ENCODE measurements around the gene HPGD. TPM values are rescaled to one million over a fixed set of nuclear protein-coding genes. Genes with fewer than 3 reads are reported as not detected.

Gene HPGD
- total and polyA plus RNA-seq, 12 donors = 0.36 to 2.5 (median 1.2) TPM

GRCh38 chr4:174559894-174560293, 37.6 kb upstream of the HPGD start:
- DNase-seq = no peak
- no peak for TF ChIP-seq CTCF (IDR thresholded peaks at IDR 0.05)
- Histone ChIP-seq H3K27ac (no peak overlapping the region), H3K27me3 (peaks cover 0 to 4% (median 0%) of the 10 kb centered on the region in 7 donors), H3K9me3 (no peaks in the 10 kb centered on the region), H3K36me3 (no peaks in the 10 kb centered on the region), H3K4me3 (no peak overlapping the region), H3K4me1 (no peaks in the 10 kb centered on the region)
- intact Hi-C loops (cut with DNase I) = no loop called here
- no peak for ATAC-seq
- WGBS, 2 donors = 53 to 56% methylated on average over 2 of the region's 2 CpGs

DNA sequence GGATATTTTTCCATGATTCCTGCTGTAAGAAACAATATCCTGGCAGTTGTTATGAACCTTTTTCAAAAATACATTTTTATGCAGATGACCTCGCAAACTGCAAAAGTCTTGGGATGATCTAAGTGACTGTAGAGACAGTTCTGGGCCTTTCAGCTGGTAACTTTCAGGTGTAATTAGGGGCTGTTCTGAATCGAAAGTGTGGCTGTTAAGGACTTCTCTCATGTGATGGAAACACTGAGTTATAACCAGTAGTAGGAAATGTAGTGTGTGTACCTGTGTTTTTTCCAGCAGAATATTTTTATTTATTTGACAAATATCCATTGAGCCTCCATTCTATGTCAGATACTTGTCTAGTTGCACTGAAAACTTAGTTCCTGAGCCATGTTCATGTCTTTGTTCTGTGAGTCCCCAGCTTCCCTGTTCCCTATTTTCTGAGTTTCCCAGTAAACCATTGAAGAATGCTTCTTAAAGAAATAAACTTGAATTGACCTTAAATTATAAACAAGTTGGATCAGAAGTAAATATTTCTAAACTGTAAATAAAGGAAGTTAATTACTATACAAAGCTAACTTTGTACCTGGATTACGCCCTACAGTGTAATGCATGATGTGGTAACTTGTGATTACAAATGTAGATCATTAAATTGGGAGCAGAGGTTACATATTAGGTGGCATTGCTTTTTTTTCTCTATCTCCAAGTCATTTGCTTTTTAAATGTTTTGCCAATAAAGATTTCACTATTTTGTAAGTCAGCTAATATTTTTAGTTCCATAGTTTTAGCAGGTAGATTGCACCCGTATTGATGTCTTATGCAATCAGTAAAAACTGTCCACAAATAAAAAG, 33.7 kb upstream of the HPGD start:
- DNase-seq = no peak
- Histone ChIP-seq H3K9me3 (no peaks in the 10 kb centered on the region), H3K4me3 (no peak overlapping the region), H3K27ac (no peak overlapping the region), H3K4me1 (no peaks in the 10 kb centered on the region), H3K36me3 (no peaks in the 10 kb centered on the region), H3K27me3 (no peaks in the 10 kb centered on the region)
- 79 to 90% methylated on average over 4 of the region's 4 CpGs for WGBS, 2 donors
- intact Hi-C loops (cut with DNase I) = no loop called here
- no peak for ATAC-seq
- no peak for TF ChIP-seq CTCF (IDR thresholded peaks at IDR 0.05)

GRCh38 chr4:174554231-174554728, 32.0 kb upstream of the HPGD start:
- Histone ChIP-seq H3K27me3 (no peaks in the 10 kb centered on the region), H3K4me1 (no peaks in the 10 kb centered on the region), H3K9me3 (no peaks in the 10 kb centered on the region), H3K27ac (no peak overlapping the region), H3K4me3 (no peak overlapping the region), H3K36me3 (no peaks in the 10 kb centered on the region)
- DNase-seq (no peak), ATAC-seq (no peak)
- intact Hi-C loops (cut with DNase I) = no loop called here
- TF ChIP-seq CTCF (IDR thresholded peaks at IDR 0.05) = no peak

GRCh38 chr4:174553828-174554227, 31.5 kb upstream of the HPGD start:
- 59 to 62% methylated on average over 2 of the region's 2 CpGs for WGBS, 2 donors

More at GRCh38 chr4:174553828-174554227, 31.5 kb upstream of the HPGD start:
- Histone ChIP-seq H3K4me3 (no peak overlapping the region), H3K9me3 (no peaks in the 10 kb centered on the region), H3K36me3 (no peaks in the 10 kb centered on the region), H3K27me3 (no peaks in the 10 kb centered on the region), H3K4me1 (no peaks in the 10 kb centered on the region), H3K27ac (no peak overlapping the region)
- intact Hi-C loops (cut with DNase I) = no loop called here
- DNase-seq = no peak
- TF ChIP-seq CTCF (IDR thresholded peaks at IDR 0.05) = no peak
- no peak for ATAC-seq
